HG03159 (cell line): Measurements from ENCODE around the gene RAB11FIP5.
A peak's percentile ranks its signal among the peaks of the same experiment; 100 is the strongest.

Experiments used
- ATAC-seq: cut with Tn5 transposase; IDR thresholded peaks from one replicate; pipeline ENCODE4 v1.9.1; 2021; ENCODE audit warnings: mild to moderate bottlenecking, moderate library complexity; ENCODE audit not compliant: unreplicated experiment

Gene RAB11FIP5

GRCh38 chr2:73085691-73086090 is 27.1 kb downstream of the RAB11FIP5 start:
- peak; percentile 90 for ATAC-seq

- no peak for ATAC-seq
Observed at GRCh38 chr2:73084971-73085370, 27.8 kb downstream of the RAB11FIP5 start.

GRCh38 chr2:73083886-73084800 is 28.6 kb downstream of the RAB11FIP5 start:
- ATAC-seq: no peak

- no peak for ATAC-seq
Observed at GRCh38 chr2:73082523-73083410, 30.0 kb downstream of the RAB11FIP5 start.

GRCh38 chr2:73081181-73081671 is 31.5 kb downstream of the RAB11FIP5 start:
- no peak for ATAC-seq

GRCh38 chr2:73080321-73081131 is 32.2 kb downstream of the RAB11FIP5 start:
- no peak for ATAC-seq

- no peak for ATAC-seq
Observed at GRCh38 chr2:73079636-73080035, 33.1 kb downstream of the RAB11FIP5 start.

GRCh38 chr2:73078457-73079411 is 34.0 kb downstream of the RAB11FIP5 start:
- ATAC-seq: no peak

GRCh38 chr2:73077424-73077795 is 35.3 kb downstream of the RAB11FIP5 start:
- no peak for ATAC-seq

- no peak for ATAC-seq
Observed at GRCh38 chr2:73076701-73077423, 35.9 kb downstream of the RAB11FIP5 start.

GRCh38 chr2:73075477-73076373 is 37.0 kb downstream of the RAB11FIP5 start:
- ATAC-seq: no peak

GRCh38 chr2:73074110-73075069 is 38.4 kb downstream of the RAB11FIP5 start:
- no peak for ATAC-seq

GRCh38 chr2:73072416-73072815 is 40.3 kb downstream of the RAB11FIP5 start:
- ATAC-seq: no peak

GRCh38 chr2:73072129-73072395 is 40.7 kb downstream of the RAB11FIP5 start:
- no peak for ATAC-seq

GRCh38 chr2:73071360-73072128 is 41.2 kb downstream of the RAB11FIP5 start, which contains the start of gene SFXN5:
SFXN5 (minus strand) TSS chr2:73071712; CDS start chr2:73071705, 7 bp downstream.
- peak; percentile 94 for ATAC-seq
